Measurements from ENCODE around the gene CNTNAP5.

GRCh38 chr2:124774781-124775180, 749.7 kb downstream of the CNTNAP5 start:
- TF ChIP-seq CTCF (conservative IDR thresholded peaks at IDR 0.05; ENCODE audit: low read depth, low read length), result no peak
- no peak for TF ChIP-seq EZH2 (IDR thresholded peaks at IDR 0.05; ENCODE audit: borderline replicate concordance, low read depth, low read length, poor library complexity, severe bottlenecking)
